Measurements from ENCODE around the gene GMIP. TPM values are rescaled to one million over a fixed set of nuclear protein-coding genes. Genes with fewer than 3 reads are reported as not detected.
A peak's percentile ranks its signal among the peaks of the same experiment; 100 is the strongest.

GMIP gene
- total RNA-seq, 2 experiments from 2014 or later: 38.7 to 40.6 TPM

DNA sequence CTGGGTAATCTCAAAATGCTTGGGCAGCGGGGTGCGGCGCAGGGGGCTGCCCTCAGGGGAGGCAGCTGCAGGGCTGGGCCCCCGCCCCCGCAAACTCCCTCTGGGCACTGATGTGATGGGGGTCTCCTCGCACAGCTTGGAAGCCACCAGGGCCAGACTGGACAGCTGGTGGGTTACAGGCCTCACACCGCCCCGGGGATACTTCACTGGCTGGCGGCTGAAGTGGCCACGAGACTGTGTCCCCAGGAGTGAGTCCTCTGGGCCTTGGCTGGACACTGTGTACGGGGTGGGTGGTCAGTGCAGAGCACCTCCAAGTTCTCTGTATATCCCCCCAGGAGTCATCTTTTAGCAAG is 13.4 kb downstream of the GMIP start:
- H3K27ac Mint-ChIP-seq: no peak overlapping the region
- no peaks in the 10 kb centered on the region for H3K9me3 Mint-ChIP-seq
- no peaks in the 10 kb centered on the region for H3K27me3 Mint-ChIP-seq (ENCODE audit: low read depth)
- H3K36me3 Mint-ChIP-seq (ENCODE audit: low read depth): peaks cover 37% of the 10 kb centered on the region
- no peak for DNase-seq
- CTCF ChIA-PET: no interaction called here
- intact Hi-C loops (cut with micrococcal nuclease): no loop called here
- H3K4me3 Mint-ChIP-seq: no peak overlapping the region
- peaks cover 24% of the 10 kb centered on the region for H3K4me1 Mint-ChIP-seq (ENCODE audit: low read depth)

DNA sequence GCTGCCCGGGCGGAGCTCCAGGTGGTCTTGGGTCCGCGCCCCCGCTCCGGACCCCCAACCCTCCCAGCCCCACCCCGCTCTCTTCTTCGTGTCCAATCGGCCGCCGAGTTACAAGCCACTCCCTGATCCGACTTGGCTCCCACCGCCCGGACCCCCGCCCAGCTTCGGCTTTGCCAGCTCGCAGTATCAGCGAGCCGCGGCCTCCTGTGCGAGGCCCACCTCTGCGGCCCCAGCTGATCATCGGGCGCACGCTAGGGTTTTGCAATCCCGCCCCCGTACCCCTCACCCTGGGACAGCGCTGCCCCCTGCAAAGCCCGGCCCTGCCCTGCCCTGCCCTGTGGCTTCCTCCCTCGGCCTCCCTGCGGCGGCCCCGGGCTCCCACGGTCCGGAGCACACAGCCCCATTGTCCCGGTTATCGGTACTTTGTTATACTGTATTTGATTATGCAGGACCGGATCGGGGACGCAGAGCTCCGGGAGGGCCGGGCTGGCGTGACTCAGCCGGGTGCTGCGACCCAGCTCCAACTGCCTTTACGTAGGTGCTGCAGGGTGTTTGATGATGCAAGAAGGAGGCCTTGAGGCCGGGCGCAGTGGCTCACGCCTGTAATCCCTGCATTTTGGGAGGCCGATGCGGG is 14.8 kb downstream of the GMIP start:
- intact Hi-C loops (cut with micrococcal nuclease): loop anchor here (1.0 to 2.0 kb wide), 4 partner anchors 10 to 38 kb away; partner anchors contain the start of genes GMIP and PBX4
- DNase-seq: peak; percentile 62
- Mint-ChIP-seq H3K9me3 (no peaks in the 10 kb centered on the region), H3K4me1 (ENCODE audit: low read depth) (peaks cover 29% of the 10 kb centered on the region), H3K36me3 (ENCODE audit: low read depth) (peaks cover 30% of the 10 kb centered on the region), H3K27me3 (ENCODE audit: low read depth) (no peaks in the 10 kb centered on the region), H3K27ac (peak overlapping the region; percentile 69), H3K4me3 (peak overlapping the region; percentile 71)
- CTCF ChIA-PET: interaction anchor here (0.6 to 0.7 kb wide), 2 partner anchors 71 to 99 kb away, joined by 4 to 6 read pairs; no protein-coding TSS in a partner anchor

DNA sequence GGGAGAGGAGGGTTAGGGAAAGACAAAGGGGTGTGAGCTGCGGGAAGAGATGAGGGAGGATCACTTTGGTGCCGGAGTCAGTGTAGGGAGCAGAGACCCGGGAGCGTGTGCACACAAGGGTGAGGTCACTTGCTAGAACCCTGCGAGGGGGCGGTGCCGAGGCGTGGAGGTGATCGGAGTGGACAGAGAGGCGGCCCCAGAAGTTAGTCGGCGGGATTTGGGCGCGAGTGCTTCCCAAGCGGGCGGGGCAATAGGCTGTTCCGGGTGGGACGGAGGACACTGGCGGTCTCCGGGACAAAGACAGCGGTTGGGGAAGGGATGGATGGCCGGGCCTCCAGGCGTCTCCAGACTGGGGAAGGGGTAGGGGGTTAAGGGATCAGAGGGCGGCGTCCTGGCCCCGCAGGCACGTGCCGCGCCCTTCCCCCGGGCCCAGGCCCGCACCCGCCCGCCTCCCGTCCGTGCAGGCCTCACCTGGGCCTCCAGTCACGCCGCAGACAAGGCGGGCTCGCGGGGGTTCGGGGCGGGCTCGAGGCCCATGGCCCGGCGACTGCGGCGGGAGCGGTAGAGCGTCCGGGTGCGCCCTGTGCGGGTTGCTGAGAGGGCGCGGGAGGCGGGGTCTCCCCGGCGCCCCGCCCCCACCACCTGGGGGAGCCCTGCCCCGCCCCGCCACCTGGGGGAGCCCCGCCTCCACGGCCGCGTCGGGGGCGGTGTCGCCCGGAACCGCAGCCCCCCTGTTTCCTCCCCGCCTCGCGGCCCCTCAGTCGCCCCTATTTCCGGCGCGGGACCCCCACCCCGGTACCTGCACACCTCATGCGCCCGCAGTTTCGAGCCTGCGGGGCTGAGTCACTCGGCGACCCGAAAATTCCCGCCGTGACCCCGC is 15.6 kb downstream of the GMIP start, which contains the start of gene LPAR2:
LPAR2 (minus strand) TSS at position 600 of the 880 bp plus-strand sequence. CDS start 945 bp downstream, outside the sequence.
- Mint-ChIP-seq H3K4me3 (peak within 1 kb of the TSS; percentile 89), H3K27ac (peak within 1 kb of the TSS; percentile 85), H3K4me1 (ENCODE audit: low read depth) (peaks cover 29% of the 10 kb centered on the region), H3K36me3 (ENCODE audit: low read depth) (peaks cover 24% of the 10 kb centered on the region), H3K27me3 (ENCODE audit: low read depth) (no peaks in the 10 kb centered on the region), H3K9me3 (no peaks in the 10 kb centered on the region)
- CTCF ChIA-PET: interaction anchor here (0.7 to 2.4 kb wide), 2 partner anchors 96 to 99 kb away, joined by 4 to 10 read pairs; no protein-coding TSS in a partner anchor
- intact Hi-C loops (cut with micrococcal nuclease): loop anchor here (1.0 to 2.0 kb wide), 6 partner anchors 10 to 65 kb away; partner anchors contain the start of genes GMIP and PBX4
- DNase-seq: peak; percentile 65

DNA sequence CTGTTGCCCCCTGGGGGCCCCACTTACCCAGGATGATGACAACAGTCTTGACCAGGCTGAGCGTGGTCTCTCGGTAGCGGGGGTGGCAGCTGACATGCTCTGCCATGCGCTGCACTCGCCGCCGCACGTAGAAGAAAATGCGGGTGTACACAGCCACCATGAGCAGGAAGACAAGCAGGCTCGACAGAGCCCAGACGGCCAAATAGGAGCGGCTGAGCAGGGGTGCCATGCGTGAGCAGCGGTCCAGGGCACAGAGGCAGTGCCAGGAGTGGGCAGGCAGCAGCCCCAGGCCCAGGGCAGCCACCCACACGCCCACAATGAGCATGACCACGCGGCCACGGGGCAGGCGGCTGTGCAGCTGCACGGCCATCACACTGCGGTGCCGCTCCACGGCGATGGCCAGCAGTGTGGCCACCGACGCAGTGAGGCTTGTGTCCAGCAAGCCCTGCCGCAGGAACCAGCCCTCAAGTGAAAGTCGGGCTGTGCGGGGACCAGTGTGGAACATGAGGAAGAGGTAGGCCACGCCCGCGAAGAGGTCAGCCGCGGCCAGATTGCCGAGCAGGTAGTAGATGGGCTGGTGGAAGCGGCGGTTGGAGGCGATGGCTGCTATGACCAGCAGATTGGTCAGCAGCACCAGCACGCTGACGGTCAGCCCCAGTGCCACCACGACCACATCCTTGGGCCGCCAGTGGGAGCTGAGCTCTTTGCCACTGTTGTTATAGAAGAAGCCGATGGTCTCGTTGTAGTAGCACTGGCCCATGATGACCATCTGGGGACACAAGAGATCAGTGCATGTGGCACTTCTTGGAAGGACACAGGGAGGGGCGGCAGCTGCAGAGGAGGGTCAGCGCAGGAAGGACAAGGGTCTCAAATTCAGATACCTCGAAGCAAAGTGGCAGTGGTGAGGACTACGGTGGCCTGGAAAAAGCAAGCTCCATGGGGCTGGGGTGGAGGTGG is 16.7 kb downstream of the GMIP start:
- Mint-ChIP-seq H3K27me3 (ENCODE audit: low read depth) (no peaks in the 10 kb centered on the region), H3K9me3 (no peaks in the 10 kb centered on the region), H3K27ac (peak overlapping the region; percentile 85), H3K4me3 (peak overlapping the region; percentile 89), H3K36me3 (ENCODE audit: low read depth) (peaks cover 22% of the 10 kb centered on the region), H3K4me1 (ENCODE audit: low read depth) (peaks cover 29% of the 10 kb centered on the region)
- no peak for DNase-seq
- intact Hi-C loops (cut with micrococcal nuclease): loop anchor here (1.0 to 2.0 kb wide), 2 partner anchors 36 to 64 kb away; no protein-coding TSS in a partner anchor
- CTCF ChIA-PET: interaction anchor here (2.4 kb wide), 1 partner anchor 95 kb away, joined by 10 read pairs; no protein-coding TSS in a partner anchor

DNA sequence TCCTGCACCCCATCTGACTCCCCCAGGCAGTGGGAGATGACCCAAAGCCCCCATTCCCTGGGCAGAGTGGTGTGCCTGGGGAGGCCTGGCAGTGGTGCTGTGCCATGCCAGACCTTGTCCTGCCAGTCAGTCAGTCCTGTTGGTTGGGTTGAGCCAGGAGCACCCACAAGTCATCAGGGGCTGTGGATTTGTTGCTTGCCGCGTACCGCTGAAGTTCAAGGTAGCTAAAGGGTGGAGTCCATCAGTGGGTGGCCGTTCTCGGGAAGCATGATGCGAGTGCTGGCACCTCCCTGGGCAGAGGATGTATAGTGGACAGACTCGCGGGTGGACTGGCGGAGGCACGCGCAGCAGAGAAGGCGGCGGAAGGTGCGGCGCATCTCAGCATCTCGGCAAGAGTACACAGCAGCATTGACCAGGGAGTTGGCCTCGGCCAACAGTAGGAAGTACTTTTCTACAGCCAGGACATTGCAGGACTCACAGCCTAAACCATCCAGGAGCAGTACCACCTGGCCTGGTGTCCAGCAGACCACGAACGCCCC is 19.4 kb downstream of the GMIP start:
- CTCF ChIA-PET: interaction anchor here (0.6 to 1.1 kb wide), 3 partner anchors 19 to 93 kb away, joined by 3 to 6 read pairs (median 4); partner anchors contain the start of gene GMIP
- Mint-ChIP-seq H3K36me3 (ENCODE audit: low read depth) (peaks cover 15% of the 10 kb centered on the region), H3K27ac (no peak overlapping the region), H3K4me1 (ENCODE audit: low read depth) (peaks cover 32% of the 10 kb centered on the region), H3K27me3 (ENCODE audit: low read depth) (no peaks in the 10 kb centered on the region), H3K4me3 (no peak overlapping the region), H3K9me3 (no peaks in the 10 kb centered on the region)
- DNase-seq: no peak
- intact Hi-C loops (cut with micrococcal nuclease): no loop called here

DNA sequence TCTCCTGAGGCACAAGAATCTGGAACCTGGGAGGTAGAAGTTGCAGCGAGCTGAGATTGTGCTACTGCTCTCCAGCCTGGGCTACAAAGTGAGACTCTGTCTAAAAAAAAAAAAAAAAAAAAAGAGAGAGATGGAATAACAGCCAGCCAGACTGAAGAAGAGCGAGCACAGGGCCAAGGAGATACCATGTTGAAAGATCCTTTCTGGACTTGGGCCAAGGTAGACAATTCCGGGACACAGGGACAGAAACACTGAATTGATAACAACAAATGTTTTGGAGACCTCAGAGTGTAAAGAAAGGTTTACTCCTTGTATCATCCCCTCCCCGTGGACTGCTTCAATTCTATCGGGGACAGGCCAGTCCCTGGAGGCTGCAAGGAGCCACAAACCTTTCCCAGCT is 20.1 kb downstream of the GMIP start:
- intact Hi-C loops (cut with micrococcal nuclease): no loop called here
- DNase-seq: no peak
- Mint-ChIP-seq H3K4me1 (ENCODE audit: low read depth) (peaks cover 35% of the 10 kb centered on the region), H3K4me3 (no peak overlapping the region), H3K27me3 (ENCODE audit: low read depth) (no peaks in the 10 kb centered on the region), H3K36me3 (ENCODE audit: low read depth) (peaks cover 13% of the 10 kb centered on the region), H3K27ac (no peak overlapping the region), H3K9me3 (no peaks in the 10 kb centered on the region)
- CTCF ChIA-PET: interaction anchor here (1.1 kb wide), 1 partner anchor 47 kb away, joined by 3 read pairs; no protein-coding TSS in a partner anchor

DNA sequence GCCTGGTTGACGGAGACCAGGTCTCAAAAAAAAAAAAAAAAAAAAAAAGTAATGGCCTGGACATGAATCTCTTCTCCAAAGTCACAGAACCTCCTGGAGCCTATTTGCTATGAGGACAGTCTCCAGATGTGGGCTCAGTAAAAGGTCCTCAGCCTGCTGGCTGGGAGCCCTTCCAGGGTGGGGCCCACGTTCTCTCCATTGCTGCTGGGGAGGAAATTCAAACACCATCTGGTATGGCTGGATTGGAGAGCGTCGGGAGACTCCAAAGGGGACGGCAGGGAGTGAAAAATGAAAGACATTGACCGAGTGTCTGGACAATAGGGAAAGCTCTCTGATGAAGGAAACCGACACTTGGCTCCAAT is 23.6 kb downstream of the GMIP start:
- no peak overlapping the region for H3K4me3 Mint-ChIP-seq
- no peaks in the 10 kb centered on the region for H3K27me3 Mint-ChIP-seq (ENCODE audit: low read depth)
- peaks cover 42% of the 10 kb centered on the region for H3K4me1 Mint-ChIP-seq (ENCODE audit: low read depth)
- CTCF ChIA-PET: interaction anchor here (1.3 to 1.8 kb wide), 2 partner anchors 28 to 88 kb away, joined by 3 to 5 read pairs; no protein-coding TSS in a partner anchor
- DNase-seq: no peak
- H3K36me3 Mint-ChIP-seq (ENCODE audit: low read depth): peaks cover 4% of the 10 kb centered on the region
- no peak overlapping the region for H3K27ac Mint-ChIP-seq
- intact Hi-C loops (cut with micrococcal nuclease): loop anchor here (2.0 kb wide), 1 partner anchor 57 kb away; no protein-coding TSS in a partner anchor
- no peaks in the 10 kb centered on the region for H3K9me3 Mint-ChIP-seq

DNA sequence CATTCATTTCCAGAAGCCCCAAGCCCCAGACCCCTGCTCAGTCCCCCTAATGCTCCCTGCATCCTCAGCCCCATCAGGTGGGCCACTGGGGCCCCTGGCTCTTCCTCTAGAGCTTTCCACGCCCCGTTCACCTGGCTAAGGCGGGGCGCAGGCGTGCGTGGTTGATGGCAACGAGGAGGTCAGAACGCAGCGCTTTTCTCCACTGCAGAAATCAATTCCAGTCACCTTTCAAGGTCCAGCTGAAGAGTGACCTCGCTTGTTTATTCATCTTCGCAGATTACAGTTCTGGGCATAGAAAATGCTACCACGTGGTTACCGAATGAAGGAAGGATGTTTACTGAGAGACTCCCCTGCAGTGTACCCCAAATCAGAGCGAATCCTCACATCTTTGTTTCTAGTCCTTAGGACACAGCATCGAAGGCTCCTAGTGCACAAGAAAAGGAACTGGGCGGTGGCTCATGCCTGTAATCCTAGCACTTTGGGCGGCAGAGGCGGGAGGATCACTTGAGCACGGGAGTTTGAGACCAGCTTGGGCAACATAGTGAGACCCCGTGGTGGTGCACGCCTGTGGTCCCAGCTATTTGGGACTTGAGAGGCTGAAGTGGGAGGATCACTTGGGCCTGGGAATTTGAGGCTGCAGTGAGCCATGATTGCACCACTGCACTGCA is 24.1 kb downstream of the GMIP start:
- Mint-ChIP-seq H3K27ac (peak overlapping the region; percentile 10), H3K27me3 (ENCODE audit: low read depth) (no peaks in the 10 kb centered on the region), H3K36me3 (ENCODE audit: low read depth) (peaks cover 4% of the 10 kb centered on the region), H3K9me3 (no peaks in the 10 kb centered on the region), H3K4me3 (peak overlapping the region; percentile 81), H3K4me1 (ENCODE audit: low read depth) (peaks cover 43% of the 10 kb centered on the region)
- CTCF ChIA-PET: interaction anchor here (1.7 to 1.8 kb wide), 2 partner anchors 19 to 87 kb away, joined by 5 to 8 read pairs; no protein-coding TSS in a partner anchor
- no peak for DNase-seq
- intact Hi-C loops (cut with micrococcal nuclease): loop anchor here (2.0 kb wide), 1 partner anchor 57 kb away; no protein-coding TSS in a partner anchor

DNA sequence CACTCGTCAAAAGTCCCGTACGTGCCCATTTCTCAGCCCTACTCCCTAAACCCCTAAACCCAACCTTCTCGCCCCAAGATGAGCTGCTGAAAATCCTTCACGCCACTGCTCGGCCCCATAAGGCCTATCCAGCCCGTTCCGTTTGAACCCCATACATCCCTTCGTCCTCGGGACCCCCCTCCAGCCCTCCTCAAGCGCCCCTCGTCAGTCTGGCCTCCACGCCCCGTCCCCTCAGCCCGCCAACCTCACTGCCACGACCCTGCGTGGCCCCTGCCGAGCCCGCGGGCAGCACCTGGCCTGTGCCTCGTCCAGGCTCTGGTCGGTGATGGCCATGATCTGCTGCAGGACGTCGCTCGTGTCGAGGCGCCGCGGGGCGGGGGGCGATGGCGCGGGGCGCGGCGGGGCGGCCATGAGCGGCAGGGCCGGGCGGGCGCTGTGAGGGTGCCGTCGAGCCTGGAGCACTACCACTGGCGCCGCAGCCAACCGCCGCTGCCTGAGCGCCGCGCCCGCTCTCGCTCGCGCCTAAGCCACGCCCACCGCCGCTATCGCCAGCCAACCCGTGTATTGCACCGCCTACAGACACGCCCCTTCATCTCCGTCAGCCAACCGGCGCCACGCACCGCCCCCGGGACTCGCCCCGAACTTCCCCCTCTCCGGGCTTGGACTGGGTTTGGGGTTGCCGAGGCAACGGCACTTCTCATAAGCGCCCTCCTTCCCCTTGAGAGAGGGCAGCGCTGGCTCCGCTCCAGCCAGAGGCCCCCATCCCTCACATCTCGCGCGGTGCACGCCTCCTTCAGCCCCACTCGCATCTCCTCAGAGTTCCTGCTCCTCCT is 25.0 kb downstream of the GMIP start, which contains the start of gene PBX4:
PBX4 (minus strand) TSS at position 469 of the 833 bp plus-strand sequence; CDS start at position 411, 58 bp downstream.
- intact Hi-C loops (cut with micrococcal nuclease): loop anchor here (1.0 to 2.0 kb wide), 6 partner anchors 10 to 56 kb away; partner anchors contain the start of genes ATP13A1 and LPAR2
- Mint-ChIP-seq H3K27me3 (ENCODE audit: low read depth) (no peaks in the 10 kb centered on the region), H3K36me3 (ENCODE audit: low read depth) (no peaks in the 10 kb centered on the region), H3K27ac (peak within 1 kb of the TSS; percentile 46), H3K9me3 (no peaks in the 10 kb centered on the region), H3K4me3 (peak within 1 kb of the TSS; percentile 81), H3K4me1 (ENCODE audit: low read depth) (peaks cover 43% of the 10 kb centered on the region)
- CTCF ChIA-PET: interaction anchor here (1.6 to 1.8 kb wide), 3 partner anchors 12 to 86 kb away, joined by 5 to 8 read pairs (median 5); no protein-coding TSS in a partner anchor
- DNase-seq: peak; percentile 99

DNA sequence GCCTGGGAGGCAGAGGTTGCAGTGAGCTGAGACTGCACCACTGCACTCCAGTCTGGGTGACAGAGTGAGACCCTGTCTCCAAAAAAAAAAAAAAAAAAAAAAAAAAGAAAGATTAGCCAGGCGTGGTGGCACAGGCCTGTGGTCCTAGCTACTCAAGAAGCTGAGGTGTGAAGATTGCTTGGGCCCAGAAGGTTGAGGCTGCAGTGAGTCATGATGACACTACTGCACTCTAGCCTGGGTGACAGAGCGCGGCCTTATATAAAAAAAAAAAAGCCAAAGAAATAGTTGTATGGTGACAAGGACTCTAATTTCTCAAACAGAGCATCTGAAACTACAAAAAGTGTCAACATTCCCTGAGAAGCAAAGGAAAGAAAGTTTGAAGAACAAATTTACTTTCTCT is 28.4 kb downstream of the GMIP start:
- Mint-ChIP-seq H3K36me3 (ENCODE audit: low read depth) (peaks cover 5% of the 10 kb centered on the region), H3K4me1 (ENCODE audit: low read depth) (peaks cover 55% of the 10 kb centered on the region), H3K27ac (no peak overlapping the region), H3K9me3 (no peaks in the 10 kb centered on the region), H3K27me3 (ENCODE audit: low read depth) (no peaks in the 10 kb centered on the region), H3K4me3 (no peak overlapping the region)
- intact Hi-C loops (cut with micrococcal nuclease): no loop called here
- peak; percentile 68 for DNase-seq
- CTCF ChIA-PET: no interaction called here
